Measurements from ENCODE around the gene OR6K2.
"Not testable (repeated sequence)": the region's sequence is repeated elsewhere in the genome, so short reads cannot be mapped to it uniquely, and the experiment has no call there.

The OR6K2 gene, protein sequence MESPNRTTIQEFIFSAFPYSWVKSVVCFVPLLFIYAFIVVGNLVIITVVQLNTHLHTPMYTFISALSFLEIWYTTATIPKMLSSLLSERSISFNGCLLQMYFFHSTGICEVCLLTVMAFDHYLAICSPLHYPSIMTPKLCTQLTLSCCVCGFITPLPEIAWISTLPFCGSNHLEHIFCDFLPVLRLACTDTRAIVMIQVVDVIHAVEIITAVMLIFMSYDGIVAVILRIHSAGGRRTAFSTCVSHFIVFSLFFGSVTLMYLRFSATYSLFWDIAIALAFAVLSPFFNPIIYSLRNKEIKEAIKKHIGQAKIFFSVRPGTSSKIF

DNA sequence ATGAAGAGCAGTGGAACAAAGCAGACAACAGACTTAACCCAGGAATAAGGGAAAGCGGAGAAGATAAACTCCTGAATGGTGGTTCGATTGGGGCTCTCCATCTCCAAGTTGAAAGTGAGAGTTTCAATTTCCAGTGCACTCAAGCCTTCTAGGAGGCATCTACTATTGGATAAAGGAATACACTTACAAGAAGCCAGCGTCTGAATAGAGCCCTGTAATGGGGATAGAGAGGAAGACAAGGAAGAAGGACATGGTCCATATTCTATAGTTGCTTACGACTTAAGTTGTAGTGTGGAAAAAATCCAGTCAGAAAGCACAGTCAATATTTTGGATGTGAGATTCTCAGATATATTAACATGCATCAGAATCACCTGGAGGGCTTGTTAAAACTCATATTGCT lies at the start of gene OR6K2:
TSS of gene OR6K2 (minus strand) at position 101 of the 400 bp plus-strand sequence. CDS start at position 101, 0 bp downstream.
- DNase-seq (ENCODE audit: low read depth in 2 of 2), result no peak

GRCh38 chr1:158735848-158736247 lies 35.4 kb upstream of the OR6K2 start:
- DNase-seq (ENCODE audit: low read depth in 2 of 2), result no peak

DNA sequence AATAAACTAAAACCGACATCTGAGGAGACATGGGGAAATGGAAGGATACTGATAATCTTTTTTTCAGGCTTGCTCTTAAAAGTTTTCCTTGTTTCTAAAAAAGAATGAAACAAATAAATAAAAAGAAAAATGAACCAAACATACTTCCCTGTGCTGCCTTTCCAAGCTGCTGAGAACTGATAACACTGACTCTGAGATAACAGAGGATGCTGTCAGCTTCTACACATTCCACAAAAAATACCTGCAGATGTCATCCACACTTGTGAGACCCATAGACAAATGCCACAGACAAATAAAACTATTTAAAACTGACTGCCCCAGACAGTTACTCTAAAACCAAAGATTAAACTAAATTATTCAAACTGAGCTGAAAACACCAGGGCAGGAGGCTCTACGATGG lies 32.1 kb upstream of the OR6K2 start:
- DNase-seq (ENCODE audit: low read depth in 2 of 2), result no peak

DNA sequence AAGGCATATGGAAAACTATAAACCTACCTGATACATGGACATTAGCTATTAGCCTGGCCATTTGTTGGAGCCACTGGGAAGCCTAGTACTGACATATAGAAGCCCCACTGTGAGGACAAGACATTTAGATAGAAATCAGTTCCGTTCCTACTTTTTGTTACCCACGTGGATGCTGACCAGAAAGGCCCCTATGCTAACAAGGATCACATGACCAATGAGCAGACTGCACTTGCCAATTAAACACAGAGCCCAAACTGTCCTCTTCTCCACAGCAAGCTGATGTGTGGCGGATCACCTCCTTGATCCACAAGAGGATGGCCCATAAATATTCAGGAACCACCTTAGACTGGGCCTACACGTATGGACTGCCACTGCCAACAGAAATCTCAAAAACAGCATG lies 31.3 kb upstream of the OR6K2 start:
- no peak for DNase-seq (ENCODE audit: low read depth in 2 of 2)

GRCh38 chr1:158730453-158730852 lies 30.0 kb upstream of the OR6K2 start:
- no peak for DNase-seq (ENCODE audit: low read depth in 2 of 2)

DNA sequence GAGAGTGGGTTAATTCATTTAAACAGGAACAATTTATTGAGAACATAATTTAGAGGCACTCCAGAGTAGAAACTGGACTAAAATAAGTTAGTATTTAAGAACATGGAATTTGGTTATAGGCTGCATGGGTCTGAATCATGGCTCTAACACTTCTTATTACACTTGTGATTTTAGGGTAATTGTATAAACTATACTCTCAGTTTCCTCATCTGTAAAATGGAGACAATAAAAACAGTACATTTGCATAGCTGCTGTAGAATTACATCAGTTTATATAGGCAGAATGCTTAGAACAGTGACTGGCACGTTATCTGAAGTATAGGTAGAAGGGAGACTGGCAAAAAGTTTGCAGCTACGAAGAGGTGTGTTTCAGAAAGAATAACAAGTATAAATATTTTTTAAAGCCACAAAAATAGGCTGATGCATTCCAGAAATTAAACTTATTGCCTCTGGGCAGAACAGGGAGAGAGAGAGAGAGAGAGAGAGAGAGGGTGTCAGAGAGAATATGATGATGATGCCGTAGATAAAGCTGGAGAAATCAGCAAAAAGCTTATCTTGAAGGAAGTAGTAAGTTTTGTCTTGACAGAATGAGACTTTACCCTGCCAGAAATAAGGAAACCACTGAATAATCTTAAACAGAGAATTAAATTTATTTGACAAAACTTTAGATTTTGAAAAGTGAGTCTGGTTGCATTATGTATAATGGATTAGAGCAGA lies 28.2 kb upstream of the OR6K2 start:
- DNase-seq (ENCODE audit: low read depth in 2 of 2), result no peak

GRCh38 chr1:158724442-158724841 lies 24.0 kb upstream of the OR6K2 start:
- no peak for DNase-seq (ENCODE audit: low read depth in 2 of 2)

DNA sequence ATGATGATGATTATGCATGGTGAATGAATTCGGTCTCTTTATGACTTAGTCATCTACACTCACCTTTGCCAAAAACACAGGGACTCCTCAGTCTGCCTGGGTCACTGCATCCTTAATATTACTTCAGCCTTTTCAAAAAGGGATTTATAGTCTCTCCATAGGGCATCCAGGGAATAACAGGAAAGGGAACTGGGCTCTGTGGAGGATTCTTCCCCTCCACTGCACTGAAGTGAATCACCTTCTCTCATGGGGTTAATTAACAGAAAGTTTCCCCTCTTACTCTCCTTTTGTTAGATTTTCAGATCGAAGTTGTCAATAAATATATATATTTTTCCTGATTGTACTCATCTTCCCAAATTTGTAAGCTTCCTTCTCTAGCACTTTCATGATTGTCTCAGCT lies 20.2 kb upstream of the OR6K2 start, which contains the start of gene OR6K3:
TSS of gene OR6K3 (minus strand) at position 101 of the 400 bp plus-strand sequence. CDS start 2,605 bp downstream, outside the sequence.
- no peak for DNase-seq (ENCODE audit: low read depth in 2 of 2)

- no peak for DNase-seq (ENCODE audit: low read depth in 2 of 2)
These were observed 19.2 kb upstream of the OR6K2 start for GRCh38 chr1:158719664-158720063.

DNA sequence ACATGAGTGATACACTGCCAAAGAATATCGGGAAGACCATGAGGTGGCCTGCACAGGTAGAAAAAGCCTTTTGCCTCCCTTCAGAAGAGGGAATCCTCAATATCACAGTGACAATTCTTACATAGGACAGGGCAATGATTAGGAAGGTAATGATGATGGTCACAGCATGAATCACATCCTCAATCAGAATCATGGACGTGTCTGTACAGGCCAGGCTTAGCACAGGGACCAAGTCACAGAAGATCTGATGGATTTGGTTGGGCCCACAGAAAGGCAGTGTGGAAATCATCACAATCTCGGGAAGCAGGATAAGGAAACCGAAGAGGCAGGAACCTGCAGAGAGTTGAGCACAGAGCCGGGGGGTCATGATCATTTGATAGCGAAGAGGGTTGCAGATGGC lies 16.9 kb upstream of the OR6K2 start:
- no peak for DNase-seq (ENCODE audit: low read depth in 2 of 2)

DNA sequence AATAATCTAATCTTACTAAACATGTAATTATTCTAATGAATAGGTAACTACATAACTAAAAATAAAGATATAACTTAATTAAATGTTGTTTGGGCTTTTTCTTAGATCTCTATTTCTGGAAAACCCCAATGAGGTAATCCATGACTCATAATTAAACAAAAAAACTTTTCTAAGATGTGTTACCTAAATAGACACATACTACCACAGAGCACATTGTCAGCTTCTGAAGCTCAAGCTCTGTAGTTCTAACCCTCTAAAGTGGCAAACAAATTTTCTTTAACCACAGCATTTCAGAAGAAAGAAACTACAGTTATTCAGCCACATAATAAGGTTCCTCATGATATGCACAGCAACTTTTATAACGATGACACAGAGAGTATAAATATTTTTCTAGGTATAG lies 15.9 kb upstream of the OR6K2 start:
- no peak for DNase-seq (ENCODE audit: low read depth in 2 of 2)

GRCh38 chr1:158714754-158715153 lies 14.3 kb upstream of the OR6K2 start:
- DNase-seq (ENCODE audit: low read depth in 2 of 2), result no peak

GRCh38 chr1:158711098-158711497 lies 10.6 kb upstream of the OR6K2 start:
- no peak for DNase-seq (ENCODE audit: low read depth in 2 of 2)

GRCh38 chr1:158706096-158706495 lies 5.6 kb upstream of the OR6K2 start:
- no peak for DNase-seq (ENCODE audit: low read depth in 2 of 2)

- DNase-seq (ENCODE audit: low read depth in 2 of 2), result no peak
These were observed 5.9 kb downstream of the OR6K2 start for GRCh38 chr1:158694596-158694995.

DNA sequence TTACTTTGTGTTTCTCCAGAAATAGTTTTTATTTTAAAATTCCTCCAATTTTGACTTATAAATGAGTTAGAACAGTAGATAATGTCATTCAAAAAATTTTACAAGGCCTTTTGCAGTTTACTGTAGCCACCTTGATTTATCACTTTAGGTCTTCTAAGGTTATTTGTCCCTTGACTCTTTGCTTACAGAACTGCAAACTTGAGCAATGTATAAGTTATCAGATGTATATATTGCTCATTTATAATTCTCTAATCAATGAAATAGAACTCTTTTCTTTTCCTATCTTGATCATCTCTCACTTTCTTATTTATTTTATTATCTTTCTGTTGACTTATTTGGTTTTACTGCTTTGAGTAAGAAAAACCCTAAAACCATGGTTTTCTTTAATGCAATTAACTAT lies 8.1 kb downstream of the OR6K2 start:
- DNase-seq (ENCODE audit: low read depth in 2 of 2), result no peak

DNA sequence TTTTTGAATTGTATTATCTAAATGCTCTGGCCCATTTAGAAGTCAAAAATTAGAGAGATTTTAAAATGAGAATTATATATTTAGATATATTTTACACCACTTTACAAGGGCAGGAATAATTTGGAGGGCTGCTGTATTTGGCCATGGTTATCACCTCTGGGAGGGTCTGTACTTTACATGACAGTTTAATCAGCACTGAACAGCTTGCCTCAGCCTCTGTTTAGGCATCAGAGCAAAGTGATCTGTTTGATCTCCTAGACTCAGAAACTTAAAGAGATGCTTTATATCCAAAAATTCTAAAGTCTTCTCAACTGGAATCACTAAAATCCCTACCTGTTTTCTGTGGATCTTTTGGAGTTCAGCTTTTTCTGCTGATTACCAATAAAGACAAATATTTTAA lies 8.5 kb downstream of the OR6K2 start:
- no peak for DNase-seq (ENCODE audit: low read depth in 2 of 2)

DNA sequence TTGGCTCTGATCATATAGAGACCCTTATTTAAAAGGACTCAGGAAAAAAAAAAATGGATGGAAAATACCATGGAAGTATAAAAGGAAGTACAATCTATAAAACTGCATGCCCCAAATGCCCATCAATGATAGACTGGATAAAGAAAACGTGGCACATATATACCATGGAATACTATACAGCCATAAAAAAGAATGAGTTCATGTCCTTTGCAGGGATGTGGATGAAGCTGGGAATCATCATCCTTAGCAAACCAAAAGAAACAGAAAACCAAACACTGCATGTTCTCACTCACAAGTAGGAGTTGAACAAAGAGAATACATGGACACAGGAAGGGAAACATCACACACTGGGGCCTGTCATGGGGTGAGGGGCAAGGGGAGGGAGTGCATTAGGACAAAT lies 9.3 kb downstream of the OR6K2 start:
- DNase-seq (ENCODE audit: low read depth in 2 of 2), result not testable (repeated sequence)

- DNase-seq (ENCODE audit: low read depth in 2 of 2), result no peak
These were observed 10.6 kb downstream of the OR6K2 start for GRCh38 chr1:158689875-158690274.

DNA sequence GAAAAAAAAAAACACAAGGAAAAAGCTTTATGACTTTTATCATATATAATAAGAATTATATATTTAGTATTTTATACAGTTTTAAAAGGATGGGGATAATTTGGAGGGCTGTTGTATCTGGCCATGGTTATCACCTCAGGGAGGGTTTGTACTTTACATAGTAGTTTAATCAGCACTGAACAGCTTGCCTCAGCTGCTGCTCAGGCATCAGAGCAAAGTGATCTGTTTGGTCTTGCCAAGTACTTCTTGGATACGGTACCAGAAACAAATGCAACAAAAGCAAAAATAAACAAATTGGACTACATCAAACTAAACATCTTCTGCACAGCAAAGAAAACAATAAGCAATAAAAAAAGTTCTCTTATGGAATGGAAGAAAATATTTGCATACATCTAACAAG lies 11.3 kb downstream of the OR6K2 start:
- DNase-seq (ENCODE audit: low read depth in 2 of 2), result no peak

- not testable (repeated sequence) for DNase-seq (ENCODE audit: low read depth in 2 of 2)
These were observed 12.1 kb downstream of the OR6K2 start for GRCh38 chr1:158688343-158688742.

- DNase-seq (ENCODE audit: low read depth in 2 of 2), result no peak
These were observed 13.4 kb downstream of the OR6K2 start for GRCh38 chr1:158687037-158687436.
